HepG2 (cell line): ENCODE measurements around the gene TRAPPC12. TPM values are rescaled to one million over a fixed set of nuclear protein-coding genes. Genes with fewer than 3 reads are reported as not detected.

ENCODE experiments used
- BRCA1 ChIP-seq: sonication (generic); formaldehyde crosslinking; IDR thresholded peaks from 2 replicates; pipeline ENCODE4 v1.4.0; 2020; ENCODE audit warnings: missing genetic modification reagents
- CHD4 ChIP-seq: fragments of 200-600 bp; sonication (generic); IDR thresholded peaks from 2 replicates; pipeline ENCODE4 v1.7.0; 2017; ENCODE audit warnings: mild to moderate bottlenecking, low read length, borderline replicate concordance
- IRX3 ChIP-seq: sonication (generic); formaldehyde crosslinking; IDR thresholded peaks from 2 replicates; pipeline ENCODE4 v1.8.1; 2023; ENCODE audit warnings: mild to moderate bottlenecking, low read depth, missing genetic modification reagents, borderline replicate concordance
- JUND ChIP-seq: sonication (generic); formaldehyde crosslinking; IDR thresholded peaks from 2 replicates; pipeline ENCODE4 v1.8.0; 2022; ENCODE audit warnings: mild to moderate bottlenecking, missing genetic modification reagents
- LCORL ChIP-seq, 2 experiments: fragments of 450-650 bp in 1 of 2; sonication (generic) in 1 of 2; formaldehyde crosslinking in 1 of 2; IDR thresholded peaks; 2 replicates each; pipeline versions ENCODE4 v1.5.0 to v1.6.1; 2017 to 2020; ENCODE audit warnings: antibody characterized with exemption in 1 of 2, missing genetic modification reagents in 1 of 2
- MAF1 ChIP-seq: sonication (generic); formaldehyde crosslinking; IDR thresholded peaks from 2 replicates; pipeline ENCODE4 v1.5.0; 2020; ENCODE audit warnings: missing genetic modification reagents, borderline replicate concordance
- MNT ChIP-seq: fragments of 450-650 bp; IDR thresholded peaks from 2 replicates; pipeline ENCODE4 v1.6.1; 2016
- NFE2L1 ChIP-seq: sonication (generic); formaldehyde crosslinking; IDR thresholded peaks from 2 replicates; pipeline ENCODE4 v1.4.0; 2020; ENCODE audit warnings: missing genetic modification reagents, mild to moderate bottlenecking, borderline replicate concordance
- PHF5A ChIP-seq: IDR thresholded peaks from one replicate; pipeline ENCODE4 v1.6.1; 2018; ENCODE audit warnings: low read depth, missing genetic modification reagents; ENCODE audit not compliant: unreplicated experiment
- PHF8 ChIP-seq: sonication (generic); formaldehyde crosslinking; IDR thresholded peaks from 2 replicates; pipeline ENCODE4 v1.5.0; 2020; ENCODE audit warnings: missing genetic modification reagents
- RFX5 ChIP-seq: IDR thresholded peaks from 2 replicates; pipeline ENCODE4 v1.6.1; 2011; ENCODE audit warnings: low read depth, low read length, improper control_type of control experiment
- TFDP1 ChIP-seq: IDR thresholded peaks from 2 replicates; pipeline ENCODE4 v1.6.1; 2016; ENCODE audit warnings: missing compliant biosample characterization, missing genetic modification reagents, borderline replicate concordance
- TSC22D2 ChIP-seq: sonication (generic); formaldehyde crosslinking; IDR thresholded peaks from 2 replicates; pipeline ENCODE4 v1.5.1; 2020; ENCODE audit warnings: missing genetic modification reagents, mild to moderate bottlenecking, borderline replicate concordance
- ZNF251 ChIP-seq: sonication (generic); formaldehyde crosslinking; IDR thresholded peaks from 2 replicates; pipeline ENCODE4 v1.9.0; 2021; ENCODE audit warnings: mild to moderate bottlenecking, missing genetic modification reagents
- ZNF326 ChIP-seq: sonication (generic); formaldehyde crosslinking; IDR thresholded peaks from 2 replicates; pipeline ENCODE4 v1.4.0; 2020; ENCODE audit warnings: missing genetic modification reagents, borderline replicate concordance
- ZNF501 ChIP-seq: sonication (generic); formaldehyde crosslinking; IDR thresholded peaks from 2 replicates; pipeline ENCODE4 v1.5.1; 2020; ENCODE audit warnings: mild to moderate bottlenecking, moderate library complexity, missing genetic modification reagents
- polyA plus RNA-seq, 8 experiments: library from polyadenylated mRNA; depleted of rRNA in 3 of 8; stranded (reverse) in 7 of 8; unstranded in 1 of 8; fragments of >200 nt; fragmentation: Illumina TruSeq in 4 of 8; extraction: Trizol in 4 of 8; gene quantifications; 2 replicates each; pipeline versions ENCODE4 v1.2.1 to v1.2.3, GENCODE V29; 2011 to 2016; ENCODE audit warnings: low read depth in 4 of 8, missing spikeins in 1 of 8, mixed read lengths in 1 of 8; ENCODE audit not compliant: insufficient read depth in 1 of 8
- total RNA-seq, 5 experiments: library from RNA; depleted of rRNA; stranded (reverse); fragments of >200 nt; fragmentation: Illumina TruSeq; extraction: Trizol; gene quantifications; 2 replicates each; pipeline ENCODE4 v1.2.3, GENCODE V29; 2016; ENCODE audit warnings: low read depth in 1 of 5
- TF ChIP-seq, protein P1 (sequence below): sonication (generic); formaldehyde crosslinking; IDR thresholded peaks from 2 replicates; pipeline ENCODE4 v1.4.0; 2020; ENCODE audit warnings: mild to moderate bottlenecking, missing genetic modification reagents
- TF ChIP-seq, protein P2 (sequence below): sonication (generic); formaldehyde crosslinking; IDR thresholded peaks from 2 replicates; pipeline ENCODE4 v1.4.0; 2020; ENCODE audit warnings: missing genetic modification reagents
- TF ChIP-seq, protein P3 (sequence below): sonication (generic); formaldehyde crosslinking; IDR thresholded peaks from 2 replicates; pipeline ENCODE4 v1.5.0; 2020; ENCODE audit warnings: mild to moderate bottlenecking, missing genetic modification reagents, borderline replicate concordance

TRAPPC12 gene
- total and polyA plus RNA-seq, 2 of the 13 experiments (the other 11 are each of a cell fraction or from before 2014, with no cell fraction given), result 46.4 to 97.7 TPM

DNA sequence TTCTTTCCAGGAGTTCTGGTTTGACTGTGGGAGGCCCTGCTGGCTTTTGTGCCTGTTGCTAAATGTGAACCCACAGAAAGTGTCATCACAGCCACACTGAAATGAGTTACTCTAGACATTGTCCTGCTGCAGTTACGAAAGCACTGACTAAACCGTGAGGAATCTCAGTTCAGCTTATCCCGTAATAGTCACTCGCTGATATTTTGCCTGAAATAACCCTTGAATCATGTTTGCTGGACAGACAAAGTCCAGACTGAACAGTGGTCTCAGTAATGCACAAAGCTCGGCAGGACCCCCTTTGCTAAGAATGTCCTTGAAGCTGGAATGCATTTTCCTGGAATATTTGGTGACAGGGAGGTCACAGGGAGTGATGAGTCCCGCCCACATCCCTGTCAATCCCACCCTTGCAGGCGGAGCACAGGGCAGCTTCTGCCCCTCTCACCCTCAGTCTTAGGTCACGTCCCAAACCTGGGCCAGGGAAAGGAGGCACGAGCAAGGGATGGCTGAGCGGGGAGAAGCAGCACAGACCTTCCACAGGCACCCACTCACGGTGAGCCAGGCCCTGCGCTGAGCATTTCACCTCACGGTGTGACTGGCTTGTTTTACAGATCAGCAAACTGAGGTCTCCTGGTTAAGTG, 86.5 kb downstream of the TRAPPC12 start (continued):
- TF ChIP-seq, protein P1, sequence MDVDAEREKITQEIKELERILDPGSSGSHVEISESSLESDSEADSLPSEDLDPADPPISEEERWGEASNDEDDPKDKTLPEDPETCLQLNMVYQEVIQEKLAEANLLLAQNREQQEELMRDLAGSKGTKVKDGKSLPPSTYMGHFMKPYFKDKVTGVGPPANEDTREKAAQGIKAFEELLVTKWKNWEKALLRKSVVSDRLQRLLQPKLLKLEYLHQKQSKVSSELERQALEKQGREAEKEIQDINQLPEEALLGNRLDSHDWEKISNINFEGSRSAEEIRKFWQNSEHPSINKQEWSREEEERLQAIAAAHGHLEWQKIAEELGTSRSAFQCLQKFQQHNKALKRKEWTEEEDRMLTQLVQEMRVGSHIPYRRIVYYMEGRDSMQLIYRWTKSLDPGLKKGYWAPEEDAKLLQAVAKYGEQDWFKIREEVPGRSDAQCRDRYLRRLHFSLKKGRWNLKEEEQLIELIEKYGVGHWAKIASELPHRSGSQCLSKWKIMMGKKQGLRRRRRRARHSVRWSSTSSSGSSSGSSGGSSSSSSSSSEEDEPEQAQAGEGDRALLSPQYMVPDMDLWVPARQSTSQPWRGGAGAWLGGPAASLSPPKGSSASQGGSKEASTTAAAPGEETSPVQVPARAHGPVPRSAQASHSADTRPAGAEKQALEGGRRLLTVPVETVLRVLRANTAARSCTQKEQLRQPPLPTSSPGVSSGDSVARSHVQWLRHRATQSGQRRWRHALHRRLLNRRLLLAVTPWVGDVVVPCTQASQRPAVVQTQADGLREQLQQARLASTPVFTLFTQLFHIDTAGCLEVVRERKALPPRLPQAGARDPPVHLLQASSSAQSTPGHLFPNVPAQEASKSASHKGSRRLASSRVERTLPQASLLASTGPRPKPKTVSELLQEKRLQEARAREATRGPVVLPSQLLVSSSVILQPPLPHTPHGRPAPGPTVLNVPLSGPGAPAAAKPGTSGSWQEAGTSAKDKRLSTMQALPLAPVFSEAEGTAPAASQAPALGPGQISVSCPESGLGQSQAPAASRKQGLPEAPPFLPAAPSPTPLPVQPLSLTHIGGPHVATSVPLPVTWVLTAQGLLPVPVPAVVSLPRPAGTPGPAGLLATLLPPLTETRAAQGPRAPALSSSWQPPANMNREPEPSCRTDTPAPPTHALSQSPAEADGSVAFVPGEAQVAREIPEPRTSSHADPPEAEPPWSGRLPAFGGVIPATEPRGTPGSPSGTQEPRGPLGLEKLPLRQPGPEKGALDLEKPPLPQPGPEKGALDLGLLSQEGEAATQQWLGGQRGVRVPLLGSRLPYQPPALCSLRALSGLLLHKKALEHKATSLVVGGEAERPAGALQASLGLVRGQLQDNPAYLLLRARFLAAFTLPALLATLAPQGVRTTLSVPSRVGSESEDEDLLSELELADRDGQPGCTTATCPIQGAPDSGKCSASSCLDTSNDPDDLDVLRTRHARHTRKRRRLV (CRISPR knock-in tag), result no peak; the same call in 1 of the 2 replicates
- TF ChIP-seq LCORL (IDR thresholded peaks at IDR 0.05), result peak; percentile 76
- peak; percentile 99 for TF ChIP-seq LCORL (CRISPR knock-in tag; IDR thresholded peaks at IDR 0.05)
- TF ChIP-seq, protein P2, sequence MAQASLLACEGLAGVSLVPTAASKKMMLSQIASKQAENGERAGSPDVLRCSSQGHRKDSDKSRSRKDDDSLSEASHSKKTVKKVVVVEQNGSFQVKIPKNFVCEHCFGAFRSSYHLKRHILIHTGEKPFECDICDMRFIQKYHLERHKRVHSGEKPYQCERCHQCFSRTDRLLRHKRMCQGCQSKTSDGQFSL, result no peak
- no peak for TF ChIP-seq IRX3
- peak; percentile 79 for TF ChIP-seq PHF5A
- TF ChIP-seq MAF1, result no peak
- TF ChIP-seq MNT, result peak; percentile 22; the same call in 1 of the 2 replicates
- TF ChIP-seq TSC22D2 (CRISPR knock-in tag), result no peak; the same call in 1 of the 2 replicates
- no peak for TF ChIP-seq PHF8 (CRISPR knock-in tag)
- peak; percentile 89 for TF ChIP-seq JUND (CRISPR knock-in tag)
- TF ChIP-seq, protein P3, sequence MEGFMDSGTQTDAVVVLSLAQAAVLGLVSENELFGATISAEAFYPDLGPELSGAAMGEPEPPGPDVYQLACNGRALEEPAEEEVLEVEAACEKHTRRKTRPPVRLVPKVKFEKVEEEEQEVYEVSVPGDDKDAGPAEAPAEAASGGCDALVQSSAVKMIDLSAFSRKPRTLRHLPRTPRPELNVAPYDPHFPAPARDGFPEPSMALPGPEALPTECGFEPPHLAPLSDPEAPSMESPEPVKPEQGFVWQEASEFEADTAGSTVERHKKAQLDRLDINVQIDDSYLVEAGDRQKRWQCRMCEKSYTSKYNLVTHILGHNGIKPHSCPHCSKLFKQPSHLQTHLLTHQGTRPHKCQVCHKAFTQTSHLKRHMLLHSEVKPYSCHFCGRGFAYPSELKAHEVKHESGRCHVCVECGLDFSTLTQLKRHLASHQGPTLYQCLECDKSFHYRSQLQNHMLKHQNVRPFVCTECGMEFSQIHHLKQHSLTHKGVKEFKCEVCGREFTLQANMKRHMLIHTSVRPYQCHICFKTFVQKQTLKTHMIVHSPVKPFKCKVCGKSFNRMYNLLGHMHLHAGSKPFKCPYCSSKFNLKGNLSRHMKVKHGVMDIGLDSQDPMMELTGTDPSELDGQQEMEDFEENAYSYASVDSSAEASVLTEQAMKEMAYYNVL (CRISPR knock-in tag), result no peak; the same call in 1 of the 2 replicates
- TF ChIP-seq ZNF326 (CRISPR knock-in tag), result 0 out of 2 replicates have a peak, but pooled peaks have one; percentile 67
- TF ChIP-seq BRCA1 (CRISPR knock-in tag), result no peak
- TF ChIP-seq TFDP1 (CRISPR knock-in tag), result no peak
- no peak for TF ChIP-seq ZNF251 (CRISPR knock-in tag)
- TF ChIP-seq ZNF501, result no peak
- no peak for TF ChIP-seq NFE2L1 (CRISPR knock-in tag)
- TF ChIP-seq RFX5, result no peak
- TF ChIP-seq CHD4, result no peak
